Measurements from ENCODE around the gene HOXC13.

DNA sequence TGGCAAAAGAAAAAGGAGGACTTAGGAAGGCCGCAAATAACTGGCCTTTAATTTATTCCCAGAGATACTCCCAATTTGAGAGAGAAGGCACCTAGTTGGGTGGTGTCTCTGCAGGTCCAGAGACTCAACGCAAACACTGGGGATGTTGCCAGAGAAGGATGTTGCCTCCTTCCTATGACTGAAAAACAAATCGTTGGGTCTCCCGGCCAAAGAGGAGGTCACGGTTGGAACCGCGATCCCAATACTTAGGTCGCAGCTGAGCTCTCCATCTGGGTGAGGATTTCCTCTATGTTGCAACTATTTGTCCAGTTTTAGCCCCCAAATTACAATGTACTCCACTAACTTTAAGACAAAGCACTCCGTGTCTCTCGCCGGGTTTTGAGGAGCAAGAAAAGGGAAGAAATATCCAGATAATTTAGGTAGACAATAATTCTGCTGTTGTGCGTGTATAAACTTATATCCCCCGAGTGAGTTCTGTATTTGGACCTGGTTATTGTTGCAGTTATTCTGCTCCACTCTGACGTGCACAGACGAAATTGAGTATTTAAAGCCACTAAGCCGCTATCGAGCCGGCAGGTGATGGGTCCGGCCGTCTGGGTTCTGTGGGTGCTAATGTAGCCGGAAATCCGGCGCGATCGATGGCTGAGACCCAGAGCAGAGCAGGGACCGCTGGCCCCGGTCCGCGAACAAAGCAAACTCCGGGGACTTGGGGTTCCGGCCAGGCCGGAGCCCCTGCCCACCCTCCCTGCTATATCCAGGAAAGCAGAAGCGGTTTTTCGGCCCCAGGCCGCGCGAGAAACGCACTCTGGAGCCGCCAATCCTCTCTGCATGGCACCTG is 21.8 kb downstream of the HOXC13 start:
- TF ChIP-seq, protein P1, sequence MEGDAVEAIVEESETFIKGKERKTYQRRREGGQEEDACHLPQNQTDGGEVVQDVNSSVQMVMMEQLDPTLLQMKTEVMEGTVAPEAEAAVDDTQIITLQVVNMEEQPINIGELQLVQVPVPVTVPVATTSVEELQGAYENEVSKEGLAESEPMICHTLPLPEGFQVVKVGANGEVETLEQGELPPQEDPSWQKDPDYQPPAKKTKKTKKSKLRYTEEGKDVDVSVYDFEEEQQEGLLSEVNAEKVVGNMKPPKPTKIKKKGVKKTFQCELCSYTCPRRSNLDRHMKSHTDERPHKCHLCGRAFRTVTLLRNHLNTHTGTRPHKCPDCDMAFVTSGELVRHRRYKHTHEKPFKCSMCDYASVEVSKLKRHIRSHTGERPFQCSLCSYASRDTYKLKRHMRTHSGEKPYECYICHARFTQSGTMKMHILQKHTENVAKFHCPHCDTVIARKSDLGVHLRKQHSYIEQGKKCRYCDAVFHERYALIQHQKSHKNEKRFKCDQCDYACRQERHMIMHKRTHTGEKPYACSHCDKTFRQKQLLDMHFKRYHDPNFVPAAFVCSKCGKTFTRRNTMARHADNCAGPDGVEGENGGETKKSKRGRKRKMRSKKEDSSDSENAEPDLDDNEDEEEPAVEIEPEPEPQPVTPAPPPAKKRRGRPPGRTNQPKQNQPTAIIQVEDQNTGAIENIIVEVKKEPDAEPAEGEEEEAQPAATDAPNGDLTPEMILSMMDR (IDR thresholded peaks at IDR 0.05; ENCODE audit: insufficient read depth, low read depth, low read length) = no peak
- TF ChIP-seq EZH2 (IDR thresholded peaks at IDR 0.05; ENCODE audit: insufficient read depth, low read length) = no peak
